Activated CD8-positive, alpha-beta T cell treated with anti-CD3 and anti-CD28 coated beads, Interleukin-2, amount 10 ng/mL, durations not matched to agents 7 days and 5 days (primary cell): ENCODE measurements around the gene LIMA1. TPM values are rescaled to one million over a fixed set of nuclear protein-coding genes. Genes with fewer than 3 reads are reported as not detected.
"Not testable (repeated sequence)": the region's sequence is repeated elsewhere in the genome, so short reads cannot be mapped to it uniquely, and the experiment has no call there.

ENCODE experiments used
- ATAC-seq: fragments of 150-1000 bp; cut with Tn5 transposase; one replicate; pipeline ENCODE4 v1.10.0; 2021; ENCODE audit warnings: moderate library complexity
- CTCF ChIA-PET: fragments of 350-600 bp; sonication (Branson Sonifier 250); formaldehyde crosslinking; loops from one replicate; lab custom pipeline; 2021; ENCODE audit warnings: antibody characterized with exemption; lab: Charles Lee
- POLR2A ChIA-PET: fragments of 350-600 bp; sonication (Branson Sonifier 250); formaldehyde crosslinking; loops from one replicate; lab custom pipeline; 2021; ENCODE audit warnings: antibody characterized with exemption; lab: Charles Lee
- DNase-seq: peaks from one replicate; pipeline ENCODE4 v3.0.0-alpha.2; 2020
- H3K27ac Mint-ChIP-seq: one replicate; pipeline ENCODE4 v1.8.0; 2021; ENCODE audit warnings: mild to moderate bottlenecking, mixed read lengths
- H3K27me3 Mint-ChIP-seq: one replicate; pipeline ENCODE4 v1.8.0; 2021; ENCODE audit warnings: low read depth, mixed read lengths
- H3K36me3 Mint-ChIP-seq: one replicate; pipeline ENCODE4 v1.8.0; 2021; ENCODE audit warnings: low read depth, mixed read lengths
- H3K4me1 Mint-ChIP-seq: one replicate; pipeline ENCODE4 v1.8.0; 2021; ENCODE audit warnings: low read depth, mixed read lengths
- H3K4me3 Mint-ChIP-seq: one replicate; pipeline ENCODE4 v1.8.0; 2021; ENCODE audit warnings: mild to moderate bottlenecking, mixed read lengths
- H3K9me3 Mint-ChIP-seq: one replicate; pipeline ENCODE4 v1.8.0; 2022; ENCODE audit warnings: mixed read lengths; ENCODE audit not compliant: insufficient read depth
- total RNA-seq, 2 experiments: library from RNA; stranded (reverse); gene quantifications; one replicate each; pipeline ENCODE4 v1.2.3, GENCODE V29; 2021

Gene LIMA1
- total RNA-seq, 2 experiments from 2014 or later: 19.4 to 19.9 TPM

- ATAC-seq (peak; percentile 35), DNase-seq (no peak)
- Mint-ChIP-seq H3K9me3 (no peaks in the 10 kb centered on the region), H3K4me3 (peak overlapping the region; percentile 87), H3K27me3 (peaks cover 13% of the 10 kb centered on the region), H3K27ac (peak overlapping the region; percentile 59), H3K4me1 (peaks cover 20% of the 10 kb centered on the region), H3K36me3 (peaks cover 2% of the 10 kb centered on the region)
- ChIA-PET POLR2A (interaction anchor here (0.6 to 2.3 kb wide), 3 partner anchors 28 to 171 kb away, joined by 4 to 16 read pairs (median 8); partner anchors contain the start of gene COX14), CTCF (interaction anchor here (1.3 to 2.4 kb wide), 7 partner anchors 16 to 171 kb away, joined by 3 to 18 read pairs (median 6); partner anchors contain the start of gene COX14)
These were observed 545 bp downstream of the LIMA1 start for GRCh38 chr12:50282721-50283228.

GRCh38 chr12:50279501-50279900 is 3.8 kb downstream of the LIMA1 start:
- no peak overlapping the region for H3K27ac Mint-ChIP-seq
- no peak overlapping the region for H3K4me3 Mint-ChIP-seq
- peaks cover 2% of the 10 kb centered on the region for H3K36me3 Mint-ChIP-seq
- POLR2A ChIA-PET: no interaction called here
- DNase-seq (no peak), ATAC-seq (no peak)
- peaks cover 13% of the 10 kb centered on the region for H3K27me3 Mint-ChIP-seq
- CTCF ChIA-PET: no interaction called here
- no peaks in the 10 kb centered on the region for H3K9me3 Mint-ChIP-seq
- H3K4me1 Mint-ChIP-seq: peaks cover 26% of the 10 kb centered on the region

- Mint-ChIP-seq H3K9me3 (no peaks in the 10 kb centered on the region), H3K4me3 (no peak overlapping the region), H3K4me1 (peaks cover 10% of the 10 kb centered on the region), H3K27ac (no peak overlapping the region), H3K36me3 (no peaks in the 10 kb centered on the region), H3K27me3 (peaks cover 7% of the 10 kb centered on the region)
- DNase-seq (no peak), ATAC-seq (no peak)
- ChIA-PET CTCF (no interaction called here), POLR2A (no interaction called here)
These were observed 6.2 kb downstream of the LIMA1 start for GRCh38 chr12:50276912-50277671.

GRCh38 chr12:50276068-50276467 is 7.3 kb downstream of the LIMA1 start:
- H3K27me3 Mint-ChIP-seq: no peaks in the 10 kb centered on the region
- ATAC-seq (no peak), DNase-seq (no peak)
- ChIA-PET POLR2A (no interaction called here), CTCF (interaction anchor here (2.2 kb wide), 1 partner anchor 39 kb away, joined by 5 read pairs; no protein-coding TSS in a partner anchor)
- H3K4me3 Mint-ChIP-seq: no peak overlapping the region
- H3K9me3 Mint-ChIP-seq: no peaks in the 10 kb centered on the region
- peaks cover 10% of the 10 kb centered on the region for H3K4me1 Mint-ChIP-seq
- no peaks in the 10 kb centered on the region for H3K36me3 Mint-ChIP-seq
- no peak overlapping the region for H3K27ac Mint-ChIP-seq

- no peak for ATAC-seq
- no peaks in the 10 kb centered on the region for H3K36me3 Mint-ChIP-seq
- H3K9me3 Mint-ChIP-seq: no peaks in the 10 kb centered on the region
- POLR2A ChIA-PET: no interaction called here
- no peaks in the 10 kb centered on the region for H3K27me3 Mint-ChIP-seq
- peak; percentile 28 for DNase-seq
- CTCF ChIA-PET: interaction anchor here (2.2 kb wide), 1 partner anchor 39 kb away, joined by 5 read pairs; no protein-coding TSS in a partner anchor
- no peak overlapping the region for H3K4me3 Mint-ChIP-seq
- H3K4me1 Mint-ChIP-seq: peaks cover 10% of the 10 kb centered on the region
- H3K27ac Mint-ChIP-seq: peak overlapping the region; percentile 29
These were observed 7.8 kb downstream of the LIMA1 start for GRCh38 chr12:50275556-50275955.

GRCh38 chr12:50275127-50275526 is 8.2 kb downstream of the LIMA1 start:
- H3K27ac Mint-ChIP-seq, H3K4me3 Mint-ChIP-seq, DNase-seq, POLR2A ChIA-PET, H3K36me3 Mint-ChIP-seq, H3K9me3 Mint-ChIP-seq, ATAC-seq, H3K27me3 Mint-ChIP-seq: not testable (repeated sequence)
- CTCF ChIA-PET: interaction anchor here (2.2 kb wide), 1 partner anchor 40 kb away, joined by 5 read pairs; no protein-coding TSS in a partner anchor
- peaks cover 10% of the 10 kb centered on the region for H3K4me1 Mint-ChIP-seq

DNA sequence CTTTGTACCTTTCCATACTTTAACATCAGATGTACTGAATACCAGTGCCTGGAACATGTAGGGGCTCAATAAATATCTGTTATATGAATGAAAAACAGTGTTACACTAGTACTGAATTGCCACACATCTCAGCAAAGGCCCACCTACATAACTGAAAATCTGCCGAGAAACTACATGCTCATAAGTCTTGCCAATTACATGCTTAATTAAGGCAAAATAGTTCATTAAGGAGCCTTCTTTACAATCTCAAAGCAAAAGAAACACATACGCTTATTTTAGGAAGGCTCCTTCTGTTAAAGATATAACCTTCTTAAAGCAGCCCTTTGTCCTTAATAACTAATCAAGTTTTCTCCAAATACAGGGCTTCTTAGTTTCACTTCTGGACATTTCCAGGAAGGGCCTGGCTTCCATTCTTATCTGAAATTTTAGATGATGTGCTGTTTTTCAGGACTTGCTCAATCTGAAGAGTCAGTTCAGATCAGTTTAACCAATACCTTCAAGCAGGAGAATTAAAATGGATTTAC is 11.5 kb downstream of the LIMA1 start:
- no peaks in the 10 kb centered on the region for H3K9me3 Mint-ChIP-seq
- ATAC-seq: no peak
- no peak overlapping the region for H3K27ac Mint-ChIP-seq
- H3K4me3 Mint-ChIP-seq: no peak overlapping the region
- POLR2A ChIA-PET: no interaction called here
- DNase-seq: no peak
- H3K27me3 Mint-ChIP-seq: no peaks in the 10 kb centered on the region
- peaks cover 10% of the 10 kb centered on the region for H3K4me1 Mint-ChIP-seq
- CTCF ChIA-PET: interaction anchor here (0.7 kb wide), 1 partner anchor 30 kb away, joined by 3 read pairs; no protein-coding TSS in a partner anchor
- H3K36me3 Mint-ChIP-seq: no peaks in the 10 kb centered on the region

GRCh38 chr12:50268482-50268881 is 14.8 kb downstream of the LIMA1 start:
- ChIA-PET POLR2A (no interaction called here), CTCF (no interaction called here)
- Mint-ChIP-seq H3K36me3 (no peaks in the 10 kb centered on the region), H3K27me3 (no peaks in the 10 kb centered on the region), H3K27ac (no peak overlapping the region), H3K4me1 (no peaks in the 10 kb centered on the region), H3K9me3 (no peaks in the 10 kb centered on the region), H3K4me3 (no peak overlapping the region)
- DNase-seq (no peak), ATAC-seq (no peak)

- no peaks in the 10 kb centered on the region for H3K27me3 Mint-ChIP-seq
- H3K9me3 Mint-ChIP-seq: no peaks in the 10 kb centered on the region
- no peaks in the 10 kb centered on the region for H3K4me1 Mint-ChIP-seq
- no peaks in the 10 kb centered on the region for H3K36me3 Mint-ChIP-seq
- H3K4me3 Mint-ChIP-seq: no peak overlapping the region
- ChIA-PET CTCF (no interaction called here), POLR2A (no interaction called here)
- no peak for DNase-seq
- ATAC-seq: no peak
- H3K27ac Mint-ChIP-seq: no peak overlapping the region
These were observed 17.4 kb downstream of the LIMA1 start for GRCh38 chr12:50265770-50266524.

DNA sequence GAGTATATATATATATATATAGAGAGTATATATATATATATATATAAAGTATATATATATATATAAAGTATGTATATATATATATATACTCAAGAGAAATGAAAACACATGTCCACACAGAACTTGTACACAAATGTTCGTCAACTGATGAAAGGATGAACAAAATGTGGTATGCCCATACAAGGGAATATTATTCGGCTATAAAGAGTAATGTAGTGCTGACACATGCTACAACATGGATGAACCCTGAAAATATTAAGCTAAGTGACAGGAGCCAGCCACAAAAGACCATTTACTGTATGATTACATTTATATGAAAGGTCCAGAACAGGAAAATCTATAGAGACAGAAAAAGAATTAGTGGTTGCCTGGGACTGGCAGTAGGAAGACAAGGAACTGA is 19.5 kb downstream of the LIMA1 start:
- CTCF ChIA-PET: no interaction called here
- Mint-ChIP-seq H3K27ac (no peak overlapping the region), H3K4me1 (no peaks in the 10 kb centered on the region), H3K9me3 (no peaks in the 10 kb centered on the region), H3K36me3 (no peaks in the 10 kb centered on the region), H3K27me3 (no peaks in the 10 kb centered on the region), H3K4me3 (no peak overlapping the region)
- ATAC-seq (no peak), DNase-seq (no peak)
- POLR2A ChIA-PET: no interaction called here

- no peak for DNase-seq
- H3K27me3 Mint-ChIP-seq: no peaks in the 10 kb centered on the region
These were observed 21.7 kb downstream of the LIMA1 start for GRCh38 chr12:50261654-50262053.

More at GRCh38 chr12:50261654-50262053, 21.7 kb downstream of the LIMA1 start:
- Mint-ChIP-seq H3K27ac (no peak overlapping the region), H3K36me3 (no peaks in the 10 kb centered on the region), H3K4me3 (no peak overlapping the region), H3K4me1 (no peaks in the 10 kb centered on the region), H3K9me3 (no peaks in the 10 kb centered on the region)
- CTCF ChIA-PET: interaction anchor here (1.3 kb wide), 1 partner anchor 53 kb away, joined by 3 read pairs; no protein-coding TSS in a partner anchor
- POLR2A ChIA-PET: no interaction called here
- no peak for ATAC-seq
